Measurements from ENCODE around the gene WNT7A. TPM values are rescaled to one million over a fixed set of nuclear protein-coding genes. Genes with fewer than 3 reads are reported as not detected.

WNT7A gene
- total and polyA plus RNA-seq, 4 donors, result 5.0 to 18.6 (median 12.0) TPM

- peaks cover 60% of the 10 kb centered on the region for H3K4me1 ChIP-seq (ENCODE audit: control insufficient read depth, insufficient read depth, low read length)
- no peaks in the 10 kb centered on the region for H3K27me3 ChIP-seq (ENCODE audit: control insufficient read depth, insufficient read depth, low read length)
- WGBS (ENCODE audit: insufficient coverage), result 93% methylated on average over 5 of the region's 9 CpGs
- no peak overlapping the region for H3K4me3 ChIP-seq (ENCODE audit: low read depth, low read length)
- H3K36me3 ChIP-seq (ENCODE audit: control insufficient read depth, insufficient read depth, low read length), result peaks cover 11% of the 10 kb centered on the region
- DNase-seq (ENCODE audit: low read depth in 4 of 6, low spot score in 6 of 6), result no peak
- H3K27ac ChIP-seq (ENCODE audit: low read depth, low read length), result no peak overlapping the region
- H3K9me3 ChIP-seq (ENCODE audit: control insufficient read depth, insufficient read depth, low read length), result no peaks in the 10 kb centered on the region
These were observed 85.5 kb downstream of the WNT7A start for GRCh38 chr3:13794322-13794721.

DNA sequence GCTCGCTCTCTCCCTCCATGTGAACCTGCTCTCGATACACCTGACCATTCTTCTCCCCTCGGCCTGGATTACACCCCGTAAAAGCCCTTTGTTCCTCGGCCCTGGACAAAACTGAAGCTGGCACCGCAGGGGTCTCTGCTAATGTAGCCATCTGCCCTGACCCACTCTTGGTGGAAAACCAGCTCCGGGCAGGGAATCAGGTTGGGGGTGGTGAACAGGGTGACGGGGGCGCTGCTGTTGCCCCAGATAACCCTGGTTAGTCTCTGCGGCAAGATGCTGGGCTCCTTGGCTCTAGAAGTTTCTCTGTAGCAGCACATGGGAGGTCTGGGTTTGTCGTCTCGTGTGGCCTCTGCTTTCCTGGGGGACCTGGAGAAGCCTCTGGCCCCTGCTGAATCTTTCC is 86.4 kb downstream of the WNT7A start:
- Histone ChIP-seq H3K4me1 (ENCODE audit: control insufficient read depth, insufficient read depth, low read length) (peaks cover 68% of the 10 kb centered on the region), H3K27ac (ENCODE audit: low read depth, low read length) (peak overlapping the region; percentile 64), H3K4me3 (ENCODE audit: low read depth, low read length) (no peak overlapping the region), H3K9me3 (ENCODE audit: control insufficient read depth, insufficient read depth, low read length) (no peaks in the 10 kb centered on the region), H3K36me3 (ENCODE audit: control insufficient read depth, insufficient read depth, low read length) (peaks cover 11% of the 10 kb centered on the region), H3K27me3 (ENCODE audit: control insufficient read depth, insufficient read depth, low read length) (no peaks in the 10 kb centered on the region)
- peak in 1 of 6 donors; percentile 46 for DNase-seq (ENCODE audit: low read depth in 4 of 6, low spot score in 6 of 6)
- WGBS (ENCODE audit: insufficient coverage), result 65% methylated on average over 11 of the region's 12 CpGs

GRCh38 chr3:13792512-13793371 is 87.1 kb downstream of the WNT7A start:
- peak in 1 of 6 donors; percentile 56 for DNase-seq (ENCODE audit: low read depth in 4 of 6, low spot score in 6 of 6)
- Histone ChIP-seq H3K36me3 (ENCODE audit: control insufficient read depth, insufficient read depth, low read length) (peaks cover 11% of the 10 kb centered on the region), H3K9me3 (ENCODE audit: control insufficient read depth, insufficient read depth, low read length) (no peaks in the 10 kb centered on the region), H3K4me1 (ENCODE audit: control insufficient read depth, insufficient read depth, low read length) (peaks cover 75% of the 10 kb centered on the region), H3K27me3 (ENCODE audit: control insufficient read depth, insufficient read depth, low read length) (no peaks in the 10 kb centered on the region), H3K27ac (ENCODE audit: low read depth, low read length) (peak overlapping the region; percentile 64), H3K4me3 (ENCODE audit: low read depth, low read length) (no peak overlapping the region)
- WGBS (ENCODE audit: insufficient coverage), result 46% methylated on average over 28 of the region's 29 CpGs

DNA sequence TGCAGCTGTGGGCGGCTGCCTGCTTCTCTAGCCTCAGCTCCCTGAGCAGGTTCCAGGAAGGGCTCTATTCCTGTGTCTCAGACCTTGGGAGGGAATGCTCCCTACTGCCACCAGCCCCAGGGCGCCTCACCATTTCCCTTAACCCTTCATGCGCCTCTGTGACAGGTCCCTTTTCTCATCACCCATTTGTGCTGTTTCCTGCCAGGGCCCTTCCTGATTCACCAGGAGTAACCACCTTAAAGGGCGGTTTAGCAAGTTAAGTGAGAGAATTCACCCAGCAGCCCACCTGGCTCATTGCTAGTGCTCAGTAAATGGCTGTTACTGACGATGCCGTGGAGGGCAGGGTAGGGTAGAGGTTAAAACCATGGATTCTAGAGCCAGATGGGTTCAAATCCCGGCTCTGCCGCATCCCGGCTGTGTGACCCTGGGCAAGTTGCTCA is 87.8 kb downstream of the WNT7A start:
- WGBS (ENCODE audit: insufficient coverage), result 72% methylated on average over 7 of the region's 9 CpGs
- H3K4me3 ChIP-seq (ENCODE audit: low read depth, low read length), result no peak overlapping the region
- DNase-seq (ENCODE audit: low read depth in 4 of 6, low spot score in 6 of 6), result no peak
- no peaks in the 10 kb centered on the region for H3K9me3 ChIP-seq (ENCODE audit: control insufficient read depth, insufficient read depth, low read length)
- H3K27ac ChIP-seq (ENCODE audit: low read depth, low read length), result no peak overlapping the region
- peaks cover 11% of the 10 kb centered on the region for H3K36me3 ChIP-seq (ENCODE audit: control insufficient read depth, insufficient read depth, low read length)
- H3K27me3 ChIP-seq (ENCODE audit: control insufficient read depth, insufficient read depth, low read length), result no peaks in the 10 kb centered on the region
- peaks cover 80% of the 10 kb centered on the region for H3K4me1 ChIP-seq (ENCODE audit: control insufficient read depth, insufficient read depth, low read length)

- DNase-seq (ENCODE audit: low read depth in 4 of 6, low spot score in 6 of 6), result peak in 1 of 6 donors; percentile 17
- H3K9me3 ChIP-seq (ENCODE audit: control insufficient read depth, insufficient read depth, low read length), result no peaks in the 10 kb centered on the region
- H3K27me3 ChIP-seq (ENCODE audit: control insufficient read depth, insufficient read depth, low read length), result no peaks in the 10 kb centered on the region
- H3K27ac ChIP-seq (ENCODE audit: low read depth, low read length), result peak overlapping the region; percentile 33
- peaks cover 81% of the 10 kb centered on the region for H3K4me1 ChIP-seq (ENCODE audit: control insufficient read depth, insufficient read depth, low read length)
- peaks cover 11% of the 10 kb centered on the region for H3K36me3 ChIP-seq (ENCODE audit: control insufficient read depth, insufficient read depth, low read length)
- WGBS (ENCODE audit: insufficient coverage), result 56% methylated on average over 7 of the region's 14 CpGs
- H3K4me3 ChIP-seq (ENCODE audit: low read depth, low read length), result no peak overlapping the region
These were observed 88.4 kb downstream of the WNT7A start for GRCh38 chr3:13791198-13792050.

- H3K36me3 ChIP-seq (ENCODE audit: control insufficient read depth, insufficient read depth, low read length), result peaks cover 7% of the 10 kb centered on the region
- WGBS (ENCODE audit: insufficient coverage), result 75% methylated on average over 13 of the region's 13 CpGs
- DNase-seq (ENCODE audit: low read depth in 4 of 6, low spot score in 6 of 6), result no peak
- no peaks in the 10 kb centered on the region for H3K27me3 ChIP-seq (ENCODE audit: control insufficient read depth, insufficient read depth, low read length)
- no peak overlapping the region for H3K4me3 ChIP-seq (ENCODE audit: low read depth, low read length)
- H3K27ac ChIP-seq (ENCODE audit: low read depth, low read length), result peak overlapping the region; percentile 6
- peaks cover 81% of the 10 kb centered on the region for H3K4me1 ChIP-seq (ENCODE audit: control insufficient read depth, insufficient read depth, low read length)
- no peaks in the 10 kb centered on the region for H3K9me3 ChIP-seq (ENCODE audit: control insufficient read depth, insufficient read depth, low read length)
These were observed 89.3 kb downstream of the WNT7A start for GRCh38 chr3:13790376-13791197.

GRCh38 chr3:13788522-13789424 is 91.1 kb downstream of the WNT7A start:
- Histone ChIP-seq H3K36me3 (ENCODE audit: control insufficient read depth, insufficient read depth, low read length) (peaks cover 7% of the 10 kb centered on the region), H3K27me3 (ENCODE audit: control insufficient read depth, insufficient read depth, low read length) (no peaks in the 10 kb centered on the region), H3K9me3 (ENCODE audit: control insufficient read depth, insufficient read depth, low read length) (no peaks in the 10 kb centered on the region), H3K4me3 (ENCODE audit: low read depth, low read length) (no peak overlapping the region), H3K27ac (ENCODE audit: low read depth, low read length) (peak overlapping the region; percentile 89), H3K4me1 (ENCODE audit: control insufficient read depth, insufficient read depth, low read length) (peaks cover 95% of the 10 kb centered on the region)
- 37% methylated on average over 9 of the region's 9 CpGs for WGBS (ENCODE audit: insufficient coverage)
- DNase-seq (ENCODE audit: low read depth in 4 of 6, low spot score in 6 of 6), result peak in 4 of 6 donors; percentile 74 to 98 (median 86)

DNA sequence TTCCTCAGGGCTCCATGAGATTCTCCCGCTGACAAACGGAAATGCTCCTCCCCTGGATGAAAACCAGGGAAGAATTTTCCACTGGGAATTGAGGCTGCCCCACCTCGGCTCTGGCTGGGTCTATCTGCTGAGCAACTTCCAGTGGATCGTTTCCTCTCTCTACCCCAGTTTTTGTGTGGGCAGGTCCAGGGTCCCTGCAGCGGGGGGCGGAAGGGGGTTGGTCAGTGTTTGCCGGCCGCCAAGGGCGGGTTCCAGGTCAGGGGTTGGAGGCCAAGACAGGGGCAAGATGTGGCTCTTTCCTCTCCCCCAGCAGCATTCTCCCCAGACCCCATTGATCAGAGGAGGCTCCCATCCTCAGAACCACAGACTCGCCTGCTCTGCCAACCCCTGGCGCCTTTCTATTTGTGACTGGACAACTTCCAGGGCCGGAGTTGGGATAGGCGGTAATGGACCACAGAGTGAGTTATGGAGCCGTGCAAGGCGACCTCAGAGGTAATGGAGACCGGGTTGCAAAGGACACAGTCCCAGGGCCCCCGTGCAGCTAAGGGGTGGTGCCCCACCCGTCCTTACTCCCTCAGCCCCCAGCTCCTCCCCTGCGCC is 92.2 kb downstream of the WNT7A start:
- Histone ChIP-seq H3K9me3 (ENCODE audit: control insufficient read depth, insufficient read depth, low read length) (no peaks in the 10 kb centered on the region), H3K27ac (ENCODE audit: low read depth, low read length) (peak overlapping the region; percentile 89), H3K36me3 (ENCODE audit: control insufficient read depth, insufficient read depth, low read length) (peaks cover 4% of the 10 kb centered on the region), H3K27me3 (ENCODE audit: control insufficient read depth, insufficient read depth, low read length) (no peaks in the 10 kb centered on the region), H3K4me1 (ENCODE audit: control insufficient read depth, insufficient read depth, low read length) (peaks cover 95% of the 10 kb centered on the region), H3K4me3 (ENCODE audit: low read depth, low read length) (no peak overlapping the region)
- DNase-seq (ENCODE audit: low read depth in 4 of 6, low spot score in 6 of 6), result peak in 2 of 6 donors; percentile 59 to 75
- WGBS (ENCODE audit: insufficient coverage), result 15% methylated on average over 2 of the region's 19 CpGs

Measured in spinal cord (tissue), 10 donors.